HG03457 (cell line): ENCODE measurements around the gene KANSL2.
"Not testable (repeated sequence)": the region's sequence is repeated elsewhere in the genome, so short reads cannot be mapped to it uniquely, and the experiment has no call there.

Experiments used
- ATAC-seq: cut with Tn5 transposase; IDR thresholded peaks from one replicate; pipeline ENCODE4 v1.9.1; 2021; ENCODE audit warnings: moderate number of reproducible peaks; ENCODE audit not compliant: unreplicated experiment

KANSL2 gene

GRCh38 chr12:48683534-48683933 is 1.5 kb upstream of the KANSL2 start:
- ATAC-seq, result no peak

GRCh38 chr12:48682927-48683326 is 889 bp upstream of the KANSL2 start:
- ATAC-seq, result no peak

- not testable (repeated sequence) for ATAC-seq
Observed at GRCh38 chr12:48682533-48682905, 481 bp upstream of the KANSL2 start.

GRCh38 chr12:48681399-48681709 is 684 bp downstream of the KANSL2 start:
- no peak for ATAC-seq

- no peak for ATAC-seq
Observed at GRCh38 chr12:48680861-48681260, 1.2 kb downstream of the KANSL2 start.

GRCh38 chr12:48678551-48679185 is 3.4 kb downstream of the KANSL2 start:
- no peak for ATAC-seq

- no peak for ATAC-seq
Observed at GRCh38 chr12:48671231-48671856, 10.7 kb downstream of the KANSL2 start.

GRCh38 chr12:48668996-48669395 is 13.0 kb downstream of the KANSL2 start:
- ATAC-seq, result no peak

GRCh38 chr12:48659863-48660262 is 22.2 kb downstream of the KANSL2 start:
- ATAC-seq, result no peak

GRCh38 chr12:48651681-48652080 is 30.4 kb downstream of the KANSL2 start:
- no peak for ATAC-seq

GRCh38 chr12:48645354-48645753 is 36.7 kb downstream of the KANSL2 start:
- ATAC-seq, result not testable (repeated sequence)

- ATAC-seq, result no peak
Observed at GRCh38 chr12:48643011-48643410, 39.0 kb downstream of the KANSL2 start.

- ATAC-seq, result not testable (repeated sequence)
Observed at GRCh38 chr12:48641752-48642555, 40.1 kb downstream of the KANSL2 start.

GRCh38 chr12:48640854-48641253 is 41.2 kb downstream of the KANSL2 start:
- ATAC-seq, result no peak

GRCh38 chr12:48640428-48640827 is 41.6 kb downstream of the KANSL2 start:
- no peak for ATAC-seq

- ATAC-seq, result no peak
Observed at GRCh38 chr12:48631071-48631470, 51.0 kb downstream of the KANSL2 start.

- ATAC-seq, result no peak
Observed at GRCh38 chr12:48630346-48630745, 51.7 kb downstream of the KANSL2 start.

- no peak for ATAC-seq
Observed at GRCh38 chr12:48629541-48629940, 52.5 kb downstream of the KANSL2 start.

- no peak for ATAC-seq
Observed at GRCh38 chr12:48627556-48627955, 54.5 kb downstream of the KANSL2 start.

GRCh38 chr12:48622997-48623396 is 59.0 kb downstream of the KANSL2 start:
- ATAC-seq, result not testable (repeated sequence)

GRCh38 chr12:48618541-48618940 is 63.5 kb downstream of the KANSL2 start:
- no peak for ATAC-seq

- ATAC-seq, result no peak
Observed at GRCh38 chr12:48615681-48616080, 66.4 kb downstream of the KANSL2 start.
